ENCODE measurements around the gene RALGAPA1.

GRCh38 chr14:35789651-35790050 lies 19.4 kb downstream of the RALGAPA1 start:
- TF ChIP-seq SIN3A (IDR thresholded peaks at IDR 0.05; ENCODE audit: borderline replicate concordance, insufficient read depth, low read length) (no peak), POLR2AphosphoS5 (IDR thresholded peaks at IDR 0.05; ENCODE audit: low read depth, low read length) (no peak), TAF1 (IDR thresholded peaks at IDR 0.05; ENCODE audit: borderline replicate concordance, insufficient read depth, low read length) (no peak), REST (IDR thresholded peaks at IDR 0.05; ENCODE audit: insufficient read depth in 1 of 2, low read depth in 2 of 2, low read length in 2 of 2) (no peak)

Measured in PFSK-1 (cell line).